OCI-LY1 (cell line): ENCODE measurements around the gene STK36.

ENCODE experiments used
- H2AFZ ChIP-seq: fragments of 200-600 bp; sonication (generic), shearing (Covaris generic); 2 replicates; pipeline ENCODE4 v1.6.0; 2014; ENCODE audit warnings: antibody characterized with exemption, mild to moderate bottlenecking, low read length
- H3F3A ChIP-seq: fragments of 200-600 bp; sonication (generic), shearing (Covaris generic); 2 replicates; pipeline ENCODE4 v1.6.0; 2014; ENCODE audit warnings: mild to moderate bottlenecking, antibody characterized with exemption, low read length, moderate library complexity; ENCODE audit not compliant: insufficient read depth
- H3K27ac ChIP-seq: fragments of 200-600 bp; sonication (generic); 2 replicates; pipeline ENCODE4 v1.5.1; 2014; ENCODE audit warnings: low read length, mixed run types, mild to moderate bottlenecking, low read depth; ENCODE audit not compliant: poor library complexity, severe bottlenecking
- H3K27me3 ChIP-seq: fragments of 200-600 bp; sonication (generic); 2 replicates; pipeline ENCODE4 v1.6.0; 2014; ENCODE audit warnings: antibody characterized with exemption, mild to moderate bottlenecking, low read length, moderate library complexity; ENCODE audit not compliant: insufficient read depth
- H3K36me3 ChIP-seq: fragments of 200-600 bp; sonication (generic); 2 replicates; pipeline ENCODE4 v1.6.1; 2014; ENCODE audit warnings: mild to moderate bottlenecking, antibody characterized with exemption, low read length, moderate library complexity, mixed read lengths; ENCODE audit not compliant: insufficient read depth
- H3K4me1 ChIP-seq: fragments of 200-600 bp; sonication (generic); 2 replicates; pipeline ENCODE4 v1.5.1; 2014; ENCODE audit warnings: mild to moderate bottlenecking, low read length, moderate library complexity; ENCODE audit not compliant: insufficient read depth, severe bottlenecking
- H3K4me2 ChIP-seq: fragments of 200-600 bp; sonication (generic), shearing (Covaris generic); 2 replicates; pipeline ENCODE4 v1.6.1; 2014; ENCODE audit warnings: low read length
- H3K4me3 ChIP-seq: fragments of 200-600 bp; sonication (generic); 2 replicates; pipeline ENCODE4 v1.5.1; 2014; ENCODE audit warnings: low read length, low read depth, mild to moderate bottlenecking, mixed read lengths; ENCODE audit not compliant: poor library complexity, severe bottlenecking
- H3K79me2 ChIP-seq: fragments of 200-600 bp; shearing (Covaris generic); 2 replicates; pipeline ENCODE4 v1.6.1; 2016; ENCODE audit warnings: mixed run types, low read length, mixed read lengths; ENCODE audit not compliant: insufficient read depth
- H3K9ac ChIP-seq: fragments of 200-600 bp; sonication (generic), shearing (Covaris generic); 2 replicates; pipeline ENCODE4 v1.6.1; 2014; ENCODE audit warnings: mild to moderate bottlenecking, low read length, mixed read lengths
- H3K9me2 ChIP-seq: fragments of 200-600 bp; sonication (generic), shearing (Covaris generic); 2 replicates; pipeline ENCODE4 v1.6.1; 2014; ENCODE audit warnings: low read depth, mild to moderate bottlenecking, low read length, mixed read lengths
- H3K9me3 ChIP-seq: fragments of 200-600 bp; shearing (Covaris generic); 2 replicates; pipeline ENCODE4 v1.6.1; 2014; ENCODE audit warnings: low read length, mixed read lengths
- H4K20me1 ChIP-seq: fragments of 200-600 bp; sonication (generic), shearing (Covaris generic); 2 replicates; pipeline ENCODE4 v1.6.0; 2016; ENCODE audit warnings: mild to moderate bottlenecking, low read length; ENCODE audit not compliant: insufficient read depth
- CTCF ChIP-seq: fragments of 200-600 bp; sonication (generic), shearing (Covaris generic); IDR thresholded peaks from 2 replicates; pipeline ENCODE4 v1.5.1; 2017; ENCODE audit warnings: mild to moderate bottlenecking, antibody characterized with exemption, low read length, moderate library complexity, mixed read lengths
- EZH2 ChIP-seq: fragments of 200-600 bp; sonication (generic), shearing (Covaris generic); IDR thresholded peaks from 2 replicates; pipeline ENCODE4 v1.8.0; 2017; ENCODE audit warnings: borderline replicate concordance, mixed run types, mild to moderate bottlenecking, antibody characterized with exemption, low read length, moderate library complexity, mixed read lengths

STK36 gene

GRCh38 chr2:218717262-218717661 lies 45.4 kb downstream of the STK36 start:
- Histone ChIP-seq H3K79me2 (peaks cover 28% of the 10 kb centered on the region), H3K4me2 (no peak overlapping the region), H3K4me3 (no peak overlapping the region), H4K20me1 (no peaks in the 10 kb centered on the region), H3K36me3 (peaks cover 21% of the 10 kb centered on the region), H3K27me3 (no peaks in the 10 kb centered on the region), H3K4me1 (peaks cover 21% of the 10 kb centered on the region), H3K27ac (no peak overlapping the region), H3K9ac (no peak overlapping the region), H2AFZ (no peak overlapping the region), H3K9me2 (no peaks in the 10 kb centered on the region), H3F3A (no peaks in the 10 kb centered on the region), H3K9me3 (no peaks in the 10 kb centered on the region)
- TF ChIP-seq CTCF (no peak), EZH2 (no peak)

GRCh38 chr2:218718058-218718457 lies 46.2 kb downstream of the STK36 start:
- peaks cover 13% of the 10 kb centered on the region for H3K4me1 ChIP-seq
- H3K27ac ChIP-seq = no peak overlapping the region
- H3K36me3 ChIP-seq = peaks cover 21% of the 10 kb centered on the region
- H3K4me2 ChIP-seq = no peak overlapping the region
- H4K20me1 ChIP-seq = no peaks in the 10 kb centered on the region
- no peak overlapping the region for H2AFZ ChIP-seq
- TF ChIP-seq EZH2 = no peak
- H3F3A ChIP-seq = no peaks in the 10 kb centered on the region
- H3K79me2 ChIP-seq = peaks cover 24% of the 10 kb centered on the region
- H3K27me3 ChIP-seq = no peaks in the 10 kb centered on the region
- no peak overlapping the region for H3K4me3 ChIP-seq
- H3K9me3 ChIP-seq = no peaks in the 10 kb centered on the region
- H3K9ac ChIP-seq = no peak overlapping the region
- H3K9me2 ChIP-seq = no peaks in the 10 kb centered on the region

GRCh38 chr2:218719457-218719856 lies 47.6 kb downstream of the STK36 start:
- Histone ChIP-seq H3K4me2 (no peak overlapping the region), H4K20me1 (no peaks in the 10 kb centered on the region), H3K27ac (no peak overlapping the region), H3K9ac (no peak overlapping the region), H3K9me3 (no peaks in the 10 kb centered on the region), H3F3A (no peaks in the 10 kb centered on the region), H3K79me2 (peaks cover 20% of the 10 kb centered on the region), H2AFZ (no peak overlapping the region), H3K9me2 (no peaks in the 10 kb centered on the region), H3K27me3 (no peaks in the 10 kb centered on the region), H3K4me3 (no peak overlapping the region), H3K4me1 (no peaks in the 10 kb centered on the region), H3K36me3 (peaks cover 21% of the 10 kb centered on the region)
- TF ChIP-seq CTCF = no peak
- no peak for TF ChIP-seq EZH2
